Tibial artery (tissue), 4 donors: ENCODE results near the gene ZC3H12D.

ENCODE experiments used
- DNase-seq, 2 donors: peaks; one replicate each; pipeline ENCODE4 v3.0.0-alpha.2; 2019
- H3K27ac ChIP-seq, 2 donors: fragments of 200-600 bp; sonication (generic) in 1 of 2; 1 replicate in 1 of 2; 2 replicates in 1 of 2; pipeline ENCODE4 v1.5.1; 2018 to 2019; ENCODE audit warnings: mild to moderate bottlenecking in 1 of 2
- H3K27me3 ChIP-seq, 2 donors: fragments of 200-600 bp; sonication (generic) in 1 of 2; one replicate each; pipeline versions ENCODE4 v1.5.1 to v1.6.0; 2016 to 2019
- H3K36me3 ChIP-seq, 3 donors: fragments of 200-600 bp; sonication (generic) in 2 of 3; one replicate each; pipeline ENCODE4 v1.5.1; 2016 to 2019; ENCODE audit warnings: mild to moderate bottlenecking in 2 of 3
- H3K4me1 ChIP-seq, 4 donors: fragments of 200-600 bp; sonication (generic) in 2 of 4; 1 replicate in 3 of 4; 2 replicates in 1 of 4; pipeline ENCODE4 v1.5.1; 2016 to 2019
- H3K4me3 ChIP-seq, 2 donors: fragments of 200-600 bp; sonication (generic) in 1 of 2; 1 replicate in 1 of 2; 2 replicates in 1 of 2; pipeline ENCODE4 v1.5.1; 2018 to 2019; ENCODE audit warnings: mild to moderate bottlenecking in 2 of 2
- H3K9me3 ChIP-seq, 3 donors: fragments of 200-600 bp; sonication (generic) in 1 of 3; one replicate each; pipeline ENCODE4 v1.5.1; 2016 to 2019
- intact Hi-C: fragments of 100-400 bp; cut with DNase I; formaldehyde crosslinking; loops from one replicate; pipeline ENCODE4 v1.15.0; 2023; ENCODE audit warnings: low total_unique reads
- TF ChIP-seq, protein P1 (sequence below), 2 experiments: fragments of 200-600 bp in 1 of 2; fragments of 450-650 bp in 1 of 2; IDR thresholded peaks; one replicate each; pipeline ENCODE4 v1.5.1; 2017 to 2019; ENCODE audit warnings: antibody characterized with exemption in 2 of 2, mild to moderate bottlenecking in 1 of 2, moderate library complexity in 1 of 2

ZC3H12D gene

DNA sequence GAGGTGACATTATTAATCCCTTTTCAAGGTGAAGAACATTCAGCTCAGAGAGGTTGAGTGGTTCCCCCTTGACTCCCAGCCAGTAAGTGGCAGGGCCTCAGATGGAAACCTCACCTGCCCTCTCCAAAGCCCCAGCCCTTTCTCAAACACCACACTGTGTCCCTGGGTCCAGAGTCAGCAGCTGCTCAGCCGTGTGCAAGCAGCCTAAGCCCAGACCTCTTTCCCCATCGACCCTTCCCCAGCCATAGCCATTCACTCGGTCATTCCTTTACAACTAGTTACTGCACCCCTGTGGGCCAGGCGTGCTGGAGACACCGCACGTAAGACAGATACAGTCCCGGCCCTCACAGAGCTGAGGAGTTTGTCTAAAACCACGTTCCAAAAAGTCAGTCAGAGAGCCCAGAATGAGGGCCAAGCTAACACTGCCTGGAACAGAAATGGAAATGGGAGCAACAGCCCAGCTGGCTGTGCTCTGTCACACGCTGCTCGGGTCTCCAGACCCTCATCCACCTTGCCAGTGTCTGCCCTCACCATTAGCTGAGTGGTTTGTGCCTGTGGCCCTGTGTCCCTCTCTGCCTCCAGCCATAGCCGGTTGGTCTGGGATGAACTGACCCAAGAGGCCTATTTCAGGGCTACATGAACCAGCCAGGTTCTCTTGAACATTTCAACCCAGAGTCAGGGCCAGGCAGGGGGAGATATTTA is 29.6 kb downstream of the ZC3H12D start:
- Histone ChIP-seq H3K4me1 (peaks cover 6 to 54% (median 43%) of the 10 kb centered on the region in 4 donors), H3K36me3 (no peaks in the 10 kb centered on the region), H3K27me3 (peaks cover 0 to 17% of the 10 kb centered on the region in 2 donors), H3K4me3 (peak overlapping the region in 1 of 2 donors; percentile 17), H3K9me3 (no peaks in the 10 kb centered on the region), H3K27ac (peak overlapping the region; percentile 21 to 65)
- intact Hi-C loops = no loop called here
- TF ChIP-seq, protein P1, sequence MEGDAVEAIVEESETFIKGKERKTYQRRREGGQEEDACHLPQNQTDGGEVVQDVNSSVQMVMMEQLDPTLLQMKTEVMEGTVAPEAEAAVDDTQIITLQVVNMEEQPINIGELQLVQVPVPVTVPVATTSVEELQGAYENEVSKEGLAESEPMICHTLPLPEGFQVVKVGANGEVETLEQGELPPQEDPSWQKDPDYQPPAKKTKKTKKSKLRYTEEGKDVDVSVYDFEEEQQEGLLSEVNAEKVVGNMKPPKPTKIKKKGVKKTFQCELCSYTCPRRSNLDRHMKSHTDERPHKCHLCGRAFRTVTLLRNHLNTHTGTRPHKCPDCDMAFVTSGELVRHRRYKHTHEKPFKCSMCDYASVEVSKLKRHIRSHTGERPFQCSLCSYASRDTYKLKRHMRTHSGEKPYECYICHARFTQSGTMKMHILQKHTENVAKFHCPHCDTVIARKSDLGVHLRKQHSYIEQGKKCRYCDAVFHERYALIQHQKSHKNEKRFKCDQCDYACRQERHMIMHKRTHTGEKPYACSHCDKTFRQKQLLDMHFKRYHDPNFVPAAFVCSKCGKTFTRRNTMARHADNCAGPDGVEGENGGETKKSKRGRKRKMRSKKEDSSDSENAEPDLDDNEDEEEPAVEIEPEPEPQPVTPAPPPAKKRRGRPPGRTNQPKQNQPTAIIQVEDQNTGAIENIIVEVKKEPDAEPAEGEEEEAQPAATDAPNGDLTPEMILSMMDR (IDR thresholded peaks at IDR 0.05) = no peak
- DNase-seq = no peak

DNA sequence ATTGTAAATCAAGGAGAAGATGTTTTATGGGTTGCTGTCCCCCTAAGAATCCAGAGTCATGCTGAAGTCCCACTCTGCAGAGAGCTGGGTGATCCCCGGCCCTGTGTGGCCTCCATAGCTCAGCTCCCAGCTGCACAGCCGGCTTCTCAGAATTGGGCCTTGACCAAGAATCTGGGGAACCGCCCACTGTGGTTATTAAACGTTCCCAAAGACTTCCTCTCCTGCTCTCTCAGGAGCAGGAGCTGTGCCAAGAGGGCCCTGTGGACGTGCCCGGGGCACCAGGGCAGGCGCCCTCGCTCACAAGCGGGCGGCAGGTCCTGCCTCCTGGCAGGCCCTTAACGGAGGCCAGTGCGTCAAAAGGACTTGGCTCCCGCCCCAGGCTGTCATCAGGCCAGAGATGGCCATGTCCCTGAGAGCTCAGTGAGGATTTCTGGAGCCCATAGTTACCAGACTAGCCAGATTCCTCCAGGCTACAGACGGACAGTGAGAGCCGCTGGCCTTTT is 30.4 kb downstream of the ZC3H12D start:
- Histone ChIP-seq H3K27me3 (peaks cover 0 to 21% of the 10 kb centered on the region in 2 donors), H3K9me3 (no peaks in the 10 kb centered on the region), H3K4me1 (peaks cover 6 to 56% (median 43%) of the 10 kb centered on the region in 4 donors), H3K27ac (peak overlapping the region; percentile 21 to 65), H3K36me3 (no peaks in the 10 kb centered on the region), H3K4me3 (peak overlapping the region in 1 of 2 donors; percentile 17)
- TF ChIP-seq, protein P1 (IDR thresholded peaks at IDR 0.05) = no peak
- DNase-seq = peak; percentile 96 to 99
- intact Hi-C loops = no loop called here

DNA sequence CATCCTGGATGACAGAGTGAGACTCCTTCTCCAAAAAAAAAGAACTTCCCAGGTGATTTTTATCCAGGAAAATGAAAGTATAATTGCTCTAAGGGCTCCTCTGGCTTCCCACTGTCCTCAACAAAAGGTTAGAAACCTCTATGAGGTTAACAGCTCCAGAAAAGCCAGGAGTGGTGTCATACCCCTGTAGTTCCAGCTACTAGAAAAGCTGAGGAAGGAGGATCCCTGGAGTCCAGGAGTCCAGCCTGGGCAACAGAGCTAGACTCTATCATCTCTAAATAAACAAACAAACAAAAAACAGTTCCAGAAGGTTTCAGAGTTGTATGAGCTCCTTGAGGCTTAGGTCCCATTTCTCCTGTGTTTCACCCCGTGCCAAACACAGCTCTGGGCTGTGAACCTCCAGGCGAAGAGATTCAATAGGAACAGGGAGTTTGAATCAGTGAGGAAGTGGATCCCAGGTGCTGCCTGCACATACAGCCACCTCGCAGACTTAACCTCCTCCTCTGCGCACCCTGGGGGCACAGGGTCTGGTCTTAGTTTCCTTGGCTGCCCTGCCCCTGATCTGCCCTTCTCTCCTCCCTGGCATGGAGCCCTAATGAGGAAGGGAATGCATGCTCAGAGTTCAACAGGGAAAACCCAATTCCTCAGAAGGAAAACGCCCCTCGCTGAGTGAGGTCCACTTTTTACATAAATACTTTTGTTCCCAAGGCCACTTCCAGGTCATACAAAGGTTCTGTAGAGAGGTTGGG is 31.0 kb downstream of the ZC3H12D start:
- peak overlapping the region; percentile 21 to 40 for H3K27ac ChIP-seq
- peaks cover 6 to 56% (median 43%) of the 10 kb centered on the region in 4 donors for H3K4me1 ChIP-seq
- H3K36me3 ChIP-seq = no peaks in the 10 kb centered on the region
- DNase-seq = no peak
- peaks cover 0 to 27% of the 10 kb centered on the region in 2 donors for H3K27me3 ChIP-seq
- TF ChIP-seq, protein P1 (IDR thresholded peaks at IDR 0.05) = no peak
- H3K4me3 ChIP-seq = peak overlapping the region in 1 of 2 donors; percentile 17
- intact Hi-C loops = no loop called here
- no peaks in the 10 kb centered on the region for H3K9me3 ChIP-seq

DNA sequence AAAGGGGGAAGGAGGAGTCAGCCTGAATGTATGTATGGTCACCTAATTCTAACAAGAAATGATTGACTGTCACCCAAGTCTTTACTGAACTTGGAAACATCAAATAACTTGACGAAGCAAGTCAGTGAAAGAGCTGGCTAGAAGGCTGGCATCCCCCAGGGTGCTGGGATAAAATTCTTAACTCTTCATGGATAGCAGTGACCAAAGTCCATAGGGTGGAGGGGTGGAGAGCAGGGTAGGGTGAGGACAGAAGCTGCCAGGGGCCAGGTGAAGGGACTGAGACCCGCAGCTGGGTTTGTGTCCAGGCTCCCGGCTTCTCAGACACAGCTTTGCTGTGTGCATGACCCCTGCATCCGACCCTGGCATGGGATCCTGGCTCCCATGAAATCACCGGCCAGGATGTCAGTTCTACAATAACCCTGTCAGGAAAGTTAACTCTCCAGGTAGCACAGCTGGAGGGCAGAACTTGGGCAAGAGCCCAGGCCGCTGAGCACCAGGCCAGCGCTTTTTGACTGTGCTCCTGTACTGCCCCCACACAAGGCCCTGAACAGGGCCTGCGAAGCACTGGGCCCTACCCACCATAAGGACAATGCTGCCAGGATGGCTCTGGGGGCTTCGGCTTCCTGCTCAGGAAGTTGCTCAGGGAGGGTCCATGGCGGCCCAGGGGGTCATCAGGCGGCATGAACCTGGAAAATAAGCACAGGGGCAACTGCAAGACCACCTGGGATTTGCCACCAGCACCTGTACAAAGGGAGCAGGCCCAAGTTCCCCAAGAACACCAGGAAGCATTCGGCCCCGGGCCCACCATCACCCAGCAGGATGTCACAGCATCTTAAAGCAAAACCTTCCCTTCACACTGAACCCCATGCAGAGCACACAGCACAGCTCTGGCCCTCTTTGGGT is 32.5 kb downstream of the ZC3H12D start:
- Histone ChIP-seq H3K4me3 (no peak overlapping the region), H3K27me3 (peaks cover 0 to 40% of the 10 kb centered on the region in 2 donors), H3K27ac (no peak overlapping the region), H3K9me3 (no peaks in the 10 kb centered on the region), H3K36me3 (no peaks in the 10 kb centered on the region), H3K4me1 (peaks cover 6 to 56% (median 43%) of the 10 kb centered on the region in 4 donors)
- intact Hi-C loops = no loop called here
- DNase-seq = peak in 1 of 2 donors; percentile 56
- TF ChIP-seq, protein P1 (IDR thresholded peaks at IDR 0.05) = no peak
